Inflammatory macrophage (primary cell): ENCODE results near the gene RXFP3.
"Not testable (repeated sequence)": the region's sequence is repeated elsewhere in the genome, so short reads cannot be mapped to it uniquely, and the experiment has no call there.

ENCODE experiments used
- DNase-seq, 2 donors: peaks; one replicate each; pipeline ENCODE4 v3.0.0-alpha.2; 2020 to 2022

Gene RXFP3

DNA sequence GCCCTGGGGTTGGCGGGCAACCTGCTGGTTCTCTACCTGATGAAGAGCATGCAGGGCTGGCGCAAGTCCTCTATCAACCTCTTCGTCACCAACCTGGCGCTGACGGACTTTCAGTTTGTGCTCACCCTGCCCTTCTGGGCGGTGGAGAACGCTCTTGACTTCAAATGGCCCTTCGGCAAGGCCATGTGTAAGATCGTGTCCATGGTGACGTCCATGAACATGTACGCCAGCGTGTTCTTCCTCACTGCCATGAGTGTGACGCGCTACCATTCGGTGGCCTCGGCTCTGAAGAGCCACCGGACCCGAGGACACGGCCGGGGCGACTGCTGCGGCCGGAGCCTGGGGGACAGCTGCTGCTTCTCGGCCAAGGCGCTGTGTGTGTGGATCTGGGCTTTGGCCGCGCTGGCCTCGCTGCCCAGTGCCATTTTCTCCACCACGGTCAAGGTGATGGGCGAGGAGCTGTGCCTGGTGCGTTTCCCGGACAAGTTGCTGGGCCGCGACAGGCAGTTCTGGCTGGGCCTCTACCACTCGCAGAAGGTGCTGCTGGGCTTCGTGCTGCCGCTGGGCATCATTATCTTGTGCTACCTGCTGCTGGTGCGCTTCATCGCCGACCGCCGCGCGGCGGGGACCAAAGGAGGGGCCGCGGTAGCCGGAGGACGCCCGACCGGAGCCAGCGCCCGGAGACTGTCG lies 976 bp downstream of the RXFP3 start:
- DNase-seq = no peak

GRCh38 chr5:33937707-33938506 lies 1.7 kb downstream of the RXFP3 start:
- DNase-seq = no peak

GRCh38 chr5:33938507-33938796 lies 2.3 kb downstream of the RXFP3 start:
- no peak for DNase-seq

DNA sequence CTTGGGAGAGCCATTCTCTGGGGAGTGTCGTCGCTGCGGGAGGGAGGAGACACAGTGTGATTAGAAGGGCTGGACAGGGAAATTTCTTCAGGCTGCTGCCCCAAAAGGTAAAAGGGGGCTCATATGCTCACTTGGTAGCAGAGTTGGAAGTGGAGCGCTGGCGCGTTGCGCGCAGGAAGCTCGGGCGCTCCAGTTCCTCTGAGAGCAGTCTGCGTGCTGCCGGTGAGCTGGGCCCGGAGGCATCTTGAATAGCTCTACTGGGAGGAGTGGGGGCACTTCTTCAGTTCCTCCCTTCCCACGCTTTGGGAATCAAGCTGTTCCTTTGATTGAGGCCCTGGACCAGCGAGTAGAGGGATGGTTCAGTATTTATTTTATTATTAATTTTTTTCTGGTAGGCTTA lies 2.7 kb downstream of the RXFP3 start:
- DNase-seq = no peak

GRCh38 chr5:33939556-33940262 lies 3.5 kb downstream of the RXFP3 start:
- DNase-seq = peak in 1 of 2 donors; percentile 8

DNA sequence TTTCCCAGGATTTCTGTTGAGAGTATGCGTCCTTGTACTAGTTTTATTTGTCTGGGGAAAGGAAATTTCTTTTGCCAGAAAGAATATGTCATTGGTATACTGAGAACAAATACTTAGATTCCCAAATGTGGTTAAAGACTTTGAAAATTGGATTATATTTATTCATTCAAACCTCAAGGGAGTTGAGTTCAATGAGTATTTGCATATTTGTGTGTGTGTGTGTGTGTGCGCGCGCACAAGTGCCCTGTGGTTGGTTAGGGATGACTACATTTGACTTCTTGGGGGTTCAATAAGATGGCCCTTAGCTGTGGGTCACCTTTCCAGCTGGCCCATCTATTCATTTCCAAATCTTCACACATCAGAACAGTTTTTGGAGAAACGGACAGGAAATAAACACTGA lies 4.9 kb downstream of the RXFP3 start:
- DNase-seq = no peak

GRCh38 chr5:33944543-33945132 lies 8.5 kb downstream of the RXFP3 start:
- no peak for DNase-seq

DNA sequence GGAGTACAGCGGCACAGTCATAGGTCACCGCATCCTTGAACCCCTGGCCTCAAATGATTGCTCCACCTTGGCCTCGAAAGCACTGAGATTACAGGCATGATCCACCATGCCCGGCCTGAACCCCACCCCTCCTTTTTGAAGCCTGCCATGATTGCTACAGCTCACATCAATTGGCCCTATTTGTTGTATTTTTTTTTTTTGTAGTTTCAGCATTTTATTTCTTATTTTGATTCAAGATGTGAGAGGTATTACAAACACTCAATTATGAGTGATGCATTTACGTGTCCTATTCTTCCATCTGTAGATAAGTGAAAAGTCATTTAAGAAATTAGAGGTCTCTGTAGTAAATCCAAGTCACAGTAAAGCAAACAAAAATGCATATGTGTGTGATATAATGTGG lies 16.0 kb downstream of the RXFP3 start:
- not testable (repeated sequence) for DNase-seq

DNA sequence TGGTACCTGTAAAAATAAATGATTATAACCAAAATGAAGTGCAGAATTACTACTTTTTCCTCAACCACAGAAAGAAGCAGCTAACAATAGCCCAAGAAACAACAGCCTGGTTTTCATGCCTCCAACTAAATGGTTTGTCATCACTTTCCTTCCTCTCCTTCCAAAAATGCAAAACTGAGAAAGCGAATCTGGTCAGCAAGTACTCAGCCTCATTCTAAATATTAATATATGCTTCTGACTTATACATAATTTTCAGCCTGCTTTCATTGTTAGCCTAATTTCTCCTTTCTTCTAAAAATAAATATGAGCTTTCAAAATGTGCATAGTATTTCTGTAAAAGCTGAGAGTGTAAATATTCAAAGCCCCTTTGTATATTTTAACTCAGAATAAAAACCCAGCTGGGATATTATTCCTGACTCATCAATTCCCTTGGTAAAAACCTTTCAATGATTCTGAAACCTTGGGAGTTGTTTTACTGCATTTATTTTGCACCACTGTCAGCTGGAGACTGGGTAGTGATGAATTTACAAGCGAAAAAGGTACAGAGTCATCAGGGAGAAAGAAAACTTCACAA lies 21.5 kb downstream of the RXFP3 start:
- DNase-seq = no peak

DNA sequence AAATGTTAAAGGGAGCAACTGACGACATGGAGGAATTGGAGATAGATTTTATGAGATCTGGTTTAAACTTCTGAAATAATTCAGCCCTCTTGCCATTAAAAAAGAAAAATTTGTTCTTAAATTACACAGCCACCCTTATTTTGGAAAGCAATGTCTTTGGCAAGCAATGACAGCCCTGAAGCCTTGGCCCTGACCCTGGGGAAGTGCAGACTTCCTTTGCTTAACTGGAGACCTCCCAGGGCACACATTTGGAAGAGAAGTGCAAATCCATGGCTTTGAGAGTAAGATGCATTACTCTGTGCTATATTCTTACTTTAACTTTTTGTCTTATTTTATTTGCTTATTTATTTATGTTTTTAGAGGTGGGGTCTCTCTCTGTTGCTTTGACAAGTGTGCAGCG lies 22.0 kb downstream of the RXFP3 start:
- DNase-seq = no peak

DNA sequence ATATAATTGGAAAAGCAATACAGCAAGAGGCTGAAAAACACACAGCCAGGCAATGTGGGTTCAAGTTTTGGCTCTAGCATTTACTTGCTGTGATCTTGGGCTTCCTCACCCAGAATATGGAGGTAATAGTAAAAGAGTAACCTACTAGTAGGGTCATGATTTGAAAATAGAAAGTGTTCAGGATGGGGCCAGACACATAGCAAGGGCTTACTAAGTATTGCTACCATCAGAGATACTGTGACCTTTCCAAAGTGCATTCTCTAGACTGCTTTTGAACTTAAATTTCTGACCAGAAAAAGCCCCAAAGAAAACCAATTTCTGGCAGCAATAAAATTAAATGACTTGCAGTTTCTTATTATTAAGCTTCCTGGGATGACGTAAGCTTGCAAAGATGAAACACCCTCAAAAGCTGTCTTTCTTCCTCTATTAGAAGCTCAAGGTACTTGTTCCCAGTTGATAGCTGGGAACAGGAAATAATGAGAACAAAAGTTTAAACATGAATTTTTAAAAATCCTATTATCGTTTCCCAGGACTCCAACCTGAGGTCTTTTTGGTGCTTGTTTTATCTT lies 28.0 kb downstream of the RXFP3 start:
- DNase-seq = peak in 1 of 2 donors; percentile 4

GRCh38 chr5:33966805-33967204 lies 30.6 kb downstream of the RXFP3 start:
- DNase-seq = no peak

- no peak for DNase-seq
Observed at GRCh38 chr5:33968211-33969005, 32.2 kb downstream of the RXFP3 start.

- DNase-seq = peak in 1 of 2 donors; percentile 1
Observed at GRCh38 chr5:33969572-33970452, 33.6 kb downstream of the RXFP3 start.

GRCh38 chr5:33973271-33973670 lies 37.1 kb downstream of the RXFP3 start:
- no peak for DNase-seq

DNA sequence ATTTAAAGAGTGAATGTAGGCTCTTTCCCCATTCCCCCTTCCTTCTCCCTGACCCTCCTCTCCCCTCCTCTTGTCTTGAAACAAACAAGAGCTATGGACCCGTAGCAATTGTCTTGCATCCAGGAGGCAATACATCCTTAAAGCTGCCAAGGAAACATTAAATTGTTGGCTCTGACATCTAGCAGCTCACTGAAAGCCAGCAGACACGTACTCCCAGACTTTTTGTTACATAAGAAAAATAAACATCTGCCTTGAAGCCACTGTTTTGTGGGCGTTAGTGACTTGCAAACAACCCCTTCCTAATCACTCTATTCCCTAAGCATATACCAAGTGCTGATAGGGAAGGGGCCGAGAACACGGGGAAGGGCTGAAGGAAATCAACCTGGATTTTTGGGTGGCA lies 39.7 kb downstream of the RXFP3 start:
- no peak for DNase-seq

- no peak for DNase-seq
Observed at GRCh38 chr5:33976307-33976706, 40.1 kb downstream of the RXFP3 start.

- no peak for DNase-seq
Observed at GRCh38 chr5:33978306-33978705, 42.1 kb downstream of the RXFP3 start.

DNA sequence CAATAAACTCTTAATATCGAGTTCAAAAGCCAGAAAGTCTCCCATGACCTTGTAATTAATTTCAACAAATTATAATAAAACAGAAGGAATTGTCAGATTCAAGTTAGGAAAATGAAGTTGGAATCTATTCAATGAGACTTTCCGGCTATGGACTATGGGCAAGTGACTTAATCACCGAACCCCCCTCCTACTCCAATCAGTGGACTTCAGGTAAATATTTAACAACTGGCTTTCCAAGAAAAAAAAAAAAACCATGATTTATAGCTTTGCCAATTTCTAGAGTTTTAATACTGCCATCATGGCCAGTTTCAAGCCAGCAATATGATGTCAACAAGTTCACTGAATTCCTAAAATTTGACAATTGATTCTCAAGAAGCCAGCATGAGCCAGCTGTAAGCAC lies 43.8 kb downstream of the RXFP3 start:
- DNase-seq = no peak

DNA sequence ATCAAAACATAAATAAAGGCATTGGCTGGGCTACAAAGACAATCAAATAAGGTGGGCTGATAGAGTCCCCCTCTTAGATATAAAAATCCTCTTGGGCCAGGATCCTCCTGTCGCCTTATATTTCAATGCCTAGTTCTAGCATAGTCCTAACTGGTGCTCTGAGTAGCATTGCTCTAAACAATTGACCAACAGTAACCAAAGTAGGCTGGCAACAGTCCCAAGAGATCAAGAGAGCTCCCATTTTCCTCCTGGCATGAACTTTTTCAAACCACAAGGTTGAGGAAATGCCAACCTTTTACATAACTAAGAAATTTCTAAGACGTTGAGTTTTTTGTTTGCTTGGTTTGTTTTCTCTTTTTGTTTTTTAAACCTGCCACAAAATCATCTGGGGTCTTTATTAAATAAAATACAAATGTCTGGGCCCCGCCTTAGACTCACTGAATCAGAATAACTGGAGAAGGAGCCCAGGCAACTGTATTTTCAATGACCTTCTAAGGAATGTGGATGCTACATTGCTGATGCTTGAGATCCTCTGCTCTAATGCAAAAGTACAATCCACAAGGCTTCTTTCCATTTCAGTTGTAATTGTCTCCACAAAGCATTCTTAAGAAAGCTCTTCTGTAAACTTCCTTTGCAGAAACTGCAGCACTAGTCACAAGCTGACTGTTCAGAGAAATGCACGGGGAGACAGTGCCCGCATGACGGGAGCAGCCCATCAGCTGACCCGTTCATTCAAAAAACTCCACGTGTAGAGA lies 45.4 kb downstream of the RXFP3 start:
- DNase-seq = no peak
